ENCODE data around the gene CENPV. TPM values are rescaled to one million over a fixed set of nuclear protein-coding genes. Genes with fewer than 3 reads are reported as not detected.

The CENPV gene
- total RNA-seq, 1 experiment from 2014 or later, result 58.0 TPM

DNA sequence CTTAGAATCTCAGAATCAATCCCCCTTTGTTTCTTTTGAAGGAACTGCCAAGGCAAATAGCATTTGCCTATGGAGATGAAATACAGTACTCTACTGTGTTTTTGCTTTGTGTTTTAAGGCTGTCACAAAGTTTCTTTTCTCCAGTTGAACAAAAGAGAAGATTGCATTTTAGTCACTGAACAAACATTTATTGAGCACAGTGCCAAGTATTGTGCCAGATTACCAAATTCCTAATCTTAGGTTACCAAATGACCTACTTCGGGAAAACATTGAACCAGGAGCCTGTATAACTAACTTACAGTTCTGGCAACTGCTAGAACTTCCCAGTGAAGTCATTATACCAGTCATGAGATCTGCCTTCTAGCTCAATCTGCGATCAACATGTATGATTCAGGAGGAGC is 24.7 kb upstream of the CENPV start:
- TF ChIP-seq, protein P1, sequence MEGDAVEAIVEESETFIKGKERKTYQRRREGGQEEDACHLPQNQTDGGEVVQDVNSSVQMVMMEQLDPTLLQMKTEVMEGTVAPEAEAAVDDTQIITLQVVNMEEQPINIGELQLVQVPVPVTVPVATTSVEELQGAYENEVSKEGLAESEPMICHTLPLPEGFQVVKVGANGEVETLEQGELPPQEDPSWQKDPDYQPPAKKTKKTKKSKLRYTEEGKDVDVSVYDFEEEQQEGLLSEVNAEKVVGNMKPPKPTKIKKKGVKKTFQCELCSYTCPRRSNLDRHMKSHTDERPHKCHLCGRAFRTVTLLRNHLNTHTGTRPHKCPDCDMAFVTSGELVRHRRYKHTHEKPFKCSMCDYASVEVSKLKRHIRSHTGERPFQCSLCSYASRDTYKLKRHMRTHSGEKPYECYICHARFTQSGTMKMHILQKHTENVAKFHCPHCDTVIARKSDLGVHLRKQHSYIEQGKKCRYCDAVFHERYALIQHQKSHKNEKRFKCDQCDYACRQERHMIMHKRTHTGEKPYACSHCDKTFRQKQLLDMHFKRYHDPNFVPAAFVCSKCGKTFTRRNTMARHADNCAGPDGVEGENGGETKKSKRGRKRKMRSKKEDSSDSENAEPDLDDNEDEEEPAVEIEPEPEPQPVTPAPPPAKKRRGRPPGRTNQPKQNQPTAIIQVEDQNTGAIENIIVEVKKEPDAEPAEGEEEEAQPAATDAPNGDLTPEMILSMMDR (IDR thresholded peaks at IDR 0.05; ENCODE audit: unreplicated experiment), result no peak
- Mint-ChIP-seq H3K4me3 (ENCODE audit: low read depth, unreplicated experiment) (no peak overlapping the region), H3K27me3 (ENCODE audit: unreplicated experiment) (no peaks in the 10 kb centered on the region)

DNA sequence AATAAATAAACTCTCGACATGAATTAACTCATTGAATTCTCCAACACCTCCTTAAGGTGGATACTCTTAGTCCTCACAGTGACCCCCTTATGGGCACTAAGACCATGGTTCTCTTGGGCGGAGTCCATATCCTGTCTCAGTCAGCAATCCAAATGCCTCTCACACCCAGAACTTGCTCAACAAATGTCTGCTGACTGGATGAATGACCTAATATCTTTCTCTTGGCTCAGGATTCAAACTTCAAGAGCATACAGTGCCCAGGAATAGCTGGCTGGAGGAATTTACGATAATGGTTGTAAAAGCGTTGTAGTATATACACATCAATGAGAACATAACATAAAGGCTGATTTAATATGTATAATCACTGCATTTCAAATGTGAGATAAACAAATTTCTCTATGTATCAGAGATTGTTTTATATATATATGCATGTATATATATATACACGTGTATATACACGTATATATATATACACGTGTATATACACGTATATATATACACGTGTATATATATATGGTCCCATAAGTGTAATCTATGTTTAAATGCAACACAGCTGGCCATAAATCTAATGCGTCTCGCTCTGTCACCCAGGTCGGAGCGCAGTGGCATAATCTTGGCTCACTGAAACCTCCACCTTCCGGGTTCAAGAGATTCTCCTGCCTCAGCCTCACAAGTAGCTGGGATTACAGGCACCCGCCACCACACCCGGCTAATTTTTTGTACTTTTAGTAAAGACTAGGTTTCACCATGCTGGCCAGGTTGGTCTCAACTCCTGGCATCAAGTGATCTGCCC is 21.1 kb upstream of the CENPV start:
- TF ChIP-seq, protein P1 (IDR thresholded peaks at IDR 0.05; ENCODE audit: unreplicated experiment), result no peak
- H3K4me3 Mint-ChIP-seq (ENCODE audit: low read depth, unreplicated experiment), result no peak overlapping the region
- no peak for DNase-seq
- CTCF ChIA-PET, result no interaction called here
- BruUV-seq (replicated peaks), result no TSS peak
- peaks cover 12% of the 10 kb centered on the region for H3K4me1 Mint-ChIP-seq (ENCODE audit: low read depth, unreplicated experiment)
- peaks cover 2% of the 10 kb centered on the region for H3K9me3 Mint-ChIP-seq (ENCODE audit: low read depth, unreplicated experiment)
- no peaks in the 10 kb centered on the region for H3K27me3 Mint-ChIP-seq (ENCODE audit: unreplicated experiment)
- intact Hi-C loops (cut with micrococcal nuclease; ENCODE audit: unreplicated experiment), result no loop called here
- no peaks in the 10 kb centered on the region for H3K36me3 Mint-ChIP-seq (ENCODE audit: insufficient read depth, unreplicated experiment)
- H3K27ac Mint-ChIP-seq (ENCODE audit: unreplicated experiment), result no peak overlapping the region

More for the DNA sequence above, 24.7 kb upstream of the CENPV start:
- peaks cover 26% of the 10 kb centered on the region for H3K36me3 Mint-ChIP-seq (ENCODE audit: insufficient read depth, unreplicated experiment)
- CTCF ChIA-PET, result interaction anchor here (1.7 kb wide), 1 partner anchor 14 kb away, joined by 8 read pairs; no protein-coding TSS in a partner anchor
- intact Hi-C loops (cut with micrococcal nuclease; ENCODE audit: unreplicated experiment), result no loop called here
- peak; percentile 33 for DNase-seq
- peaks cover 19% of the 10 kb centered on the region for H3K4me1 Mint-ChIP-seq (ENCODE audit: low read depth, unreplicated experiment)
- H3K9me3 Mint-ChIP-seq (ENCODE audit: low read depth, unreplicated experiment), result no peaks in the 10 kb centered on the region
- no TSS peak for BruUV-seq (replicated peaks)
- no peak overlapping the region for H3K27ac Mint-ChIP-seq (ENCODE audit: unreplicated experiment)

DNA sequence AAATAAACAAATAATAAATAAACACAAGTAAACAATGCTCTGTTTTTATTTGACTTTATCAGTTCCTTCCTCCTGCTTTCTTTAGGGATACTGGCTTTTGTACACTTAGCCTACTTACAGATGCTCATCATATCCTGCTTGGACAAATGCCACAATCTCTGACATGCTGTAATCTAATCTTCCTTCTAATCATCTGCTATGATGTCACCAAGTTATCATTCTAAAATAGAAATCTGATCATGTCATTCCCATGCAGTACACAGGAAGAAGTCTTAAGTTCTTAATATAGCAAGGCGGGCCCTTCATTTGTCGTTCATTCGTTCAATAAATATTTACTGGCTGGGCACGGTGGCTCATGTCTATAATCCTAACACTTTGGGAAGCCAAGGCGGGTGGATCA is 18.5 kb upstream of the CENPV start:
- no TSS peak for BruUV-seq (replicated peaks)
- no peak overlapping the region for H3K4me3 Mint-ChIP-seq (ENCODE audit: low read depth, unreplicated experiment)
- no peak overlapping the region for H3K27ac Mint-ChIP-seq (ENCODE audit: unreplicated experiment)
- DNase-seq, result no peak
- TF ChIP-seq, protein P1 (IDR thresholded peaks at IDR 0.05; ENCODE audit: unreplicated experiment), result no peak
- no peaks in the 10 kb centered on the region for H3K27me3 Mint-ChIP-seq (ENCODE audit: unreplicated experiment)
- H3K9me3 Mint-ChIP-seq (ENCODE audit: low read depth, unreplicated experiment), result peaks cover 2% of the 10 kb centered on the region
- CTCF ChIA-PET, result no interaction called here
- no peaks in the 10 kb centered on the region for H3K36me3 Mint-ChIP-seq (ENCODE audit: insufficient read depth, unreplicated experiment)
- intact Hi-C loops (cut with micrococcal nuclease; ENCODE audit: unreplicated experiment), result no loop called here
- no peaks in the 10 kb centered on the region for H3K4me1 Mint-ChIP-seq (ENCODE audit: low read depth, unreplicated experiment)

DNA sequence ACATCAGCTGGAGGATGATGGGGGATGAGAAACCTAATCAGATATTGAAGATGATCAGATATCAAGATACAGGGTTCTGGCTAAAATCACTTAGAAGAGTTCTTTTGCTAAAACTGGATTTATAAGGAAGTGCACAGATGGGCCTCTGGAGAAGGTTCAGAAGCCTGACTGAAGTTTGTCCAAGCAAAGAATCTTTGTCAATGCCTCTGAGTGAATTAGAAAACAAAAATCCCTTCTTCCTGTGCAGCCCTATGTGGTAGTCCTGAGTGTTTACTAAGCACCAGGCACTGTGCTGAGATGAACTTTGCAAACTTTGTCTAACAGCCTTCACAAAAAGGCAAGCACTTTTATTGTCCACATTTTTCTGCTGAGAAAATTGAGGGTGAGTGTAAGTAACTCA is 11.4 kb upstream of the CENPV start:
- H3K27ac Mint-ChIP-seq (ENCODE audit: unreplicated experiment), result no peak overlapping the region
- H3K36me3 Mint-ChIP-seq (ENCODE audit: insufficient read depth, unreplicated experiment), result no peaks in the 10 kb centered on the region
- BruUV-seq (replicated peaks), result no TSS peak
- no peaks in the 10 kb centered on the region for H3K9me3 Mint-ChIP-seq (ENCODE audit: low read depth, unreplicated experiment)
- TF ChIP-seq, protein P1 (IDR thresholded peaks at IDR 0.05; ENCODE audit: unreplicated experiment), result no peak
- CTCF ChIA-PET, result interaction anchor here (0.6 to 1.7 kb wide), 5 partner anchors 42 to 157 kb away, joined by 3 to 8 read pairs (median 5); no protein-coding TSS in a partner anchor
- H3K27me3 Mint-ChIP-seq (ENCODE audit: unreplicated experiment), result no peaks in the 10 kb centered on the region
- DNase-seq, result no peak
- no peaks in the 10 kb centered on the region for H3K4me1 Mint-ChIP-seq (ENCODE audit: low read depth, unreplicated experiment)
- no peak overlapping the region for H3K4me3 Mint-ChIP-seq (ENCODE audit: low read depth, unreplicated experiment)
- intact Hi-C loops (cut with micrococcal nuclease; ENCODE audit: unreplicated experiment), result loop anchor here (5.0 kb wide), 1 partner anchor 158 kb away; no protein-coding TSS in a partner anchor

Measured in Calu3 (cell line).